MM.1S (cell line): ENCODE data around the gene ZCWPW1.

ENCODE experiments used
- DNase-seq: peaks from one replicate; pipeline ENCODE4 v3.0.0-alpha.2; 2015
- H2AFZ ChIP-seq: fragments of 300-600 bp; sonication (generic); 2 replicates; pipeline ENCODE4 v1.6.0; 2016; ENCODE audit warnings: antibody characterized with exemption, low read length
- H3F3A ChIP-seq: fragments of 300-600 bp; sonication (generic); 2 replicates; pipeline ENCODE4 v1.6.1; 2016; ENCODE audit warnings: mild to moderate bottlenecking, antibody characterized with exemption, low read length, moderate library complexity, mixed read lengths; ENCODE audit not compliant: insufficient read depth
- H3K27ac ChIP-seq: fragments of 300-600 bp; sonication (generic); 2 replicates; pipeline ENCODE4 v1.5.1; 2016; ENCODE audit warnings: mild to moderate bottlenecking, low read length
- H3K27me3 ChIP-seq: fragments of 300-600 bp; sonication (generic); replicated peaks from 2 replicates; pipeline ENCODE4 v1.6.0; 2016; ENCODE audit warnings: low read length; ENCODE audit not compliant: insufficient read depth
- H3K36me3 ChIP-seq: fragments of 300-600 bp; sonication (generic); replicated peaks from 2 replicates; pipeline ENCODE4 v1.6.1; 2016; ENCODE audit warnings: mild to moderate bottlenecking, low read length, mixed read lengths; ENCODE audit not compliant: insufficient read depth
- H3K4me1 ChIP-seq: fragments of 300-600 bp; sonication (generic); 2 replicates; pipeline ENCODE4 v1.6.1; 2016; ENCODE audit warnings: low read length, mixed read lengths
- H3K4me2 ChIP-seq: fragments of 300-600 bp; sonication (generic); 2 replicates; pipeline ENCODE4 v1.6.0; 2016; ENCODE audit warnings: low read depth, low read length
- H3K4me3 ChIP-seq: fragments of 300-600 bp; sonication (generic); 2 replicates; pipeline ENCODE4 v1.5.1; 2016; ENCODE audit warnings: low read length, mixed read lengths
- H3K79me2 ChIP-seq: fragments of 300-600 bp; sonication (generic); 2 replicates; pipeline ENCODE4 v1.6.1; 2016; ENCODE audit warnings: mixed run types, low read length, mixed read lengths
- H3K9ac ChIP-seq: fragments of 300-600 bp; sonication (generic); 2 replicates; pipeline ENCODE4 v1.6.1; 2016; ENCODE audit warnings: low read length, mixed read lengths
- H3K9me2 ChIP-seq: fragments of 300-600 bp; sonication (generic); replicated peaks from 2 replicates; pipeline ENCODE4 v1.6.1; 2016; ENCODE audit warnings: mild to moderate bottlenecking, low read length, mixed read lengths; ENCODE audit not compliant: insufficient read depth
- H3K9me3 ChIP-seq: fragments of 300-600 bp; sonication (generic); replicated peaks from 2 replicates; pipeline ENCODE4 v1.6.1; 2016; ENCODE audit warnings: mild to moderate bottlenecking, low read length, mixed read lengths; ENCODE audit not compliant: insufficient read depth
- H4K20me1 ChIP-seq: fragments of 300-600 bp; sonication (generic); 2 replicates; pipeline ENCODE4 v1.6.1; 2016; ENCODE audit warnings: mild to moderate bottlenecking, low read length, moderate library complexity, mixed read lengths; ENCODE audit not compliant: insufficient read depth
- EZH2 ChIP-seq: fragments of 300-600 bp; sonication (generic); optimal IDR thresholded peaks from 2 replicates; pipeline ENCODE3; 2017; ENCODE audit warnings: low read depth, mild to moderate bottlenecking, antibody characterized with exemption, low read length, mixed read lengths
- EZH2phosphoT487 ChIP-seq: fragments of 300-600 bp; sonication (generic); IDR thresholded peaks from 2 replicates; pipeline ENCODE4 v1.6.1; 2018; ENCODE audit warnings: antibody characterized with exemption, low read length
- TF ChIP-seq, protein P1 (sequence below): fragments of 300-600 bp; sonication (generic); IDR thresholded peaks from 2 replicates; pipeline ENCODE4 v1.5.1; 2016; ENCODE audit warnings: antibody characterized with exemption, low read length, mixed read lengths

Gene ZCWPW1

GRCh38 chr7:100400656-100401055 lies 27.8 kb downstream of the ZCWPW1 start:
- Histone ChIP-seq H3K9me3 (no peaks in the 10 kb centered on the region), H3K4me3 (no peak overlapping the region), H3K27me3 (peaks cover 15% of the 10 kb centered on the region), H3K4me2 (no peak overlapping the region), H3K79me2 (no peaks in the 10 kb centered on the region), H3K27ac (no peak overlapping the region), H4K20me1 (no peaks in the 10 kb centered on the region), H3K36me3 (no peaks in the 10 kb centered on the region), H3K9me2 (no peaks in the 10 kb centered on the region), H3K9ac (no peak overlapping the region), H3K4me1 (peaks cover 18% of the 10 kb centered on the region), H3F3A (peaks cover 14% of the 10 kb centered on the region), H2AFZ (no peak overlapping the region)
- no peak for DNase-seq
- no peak for TF ChIP-seq EZH2phosphoT487
- no peak for TF ChIP-seq EZH2
- TF ChIP-seq, protein P1, sequence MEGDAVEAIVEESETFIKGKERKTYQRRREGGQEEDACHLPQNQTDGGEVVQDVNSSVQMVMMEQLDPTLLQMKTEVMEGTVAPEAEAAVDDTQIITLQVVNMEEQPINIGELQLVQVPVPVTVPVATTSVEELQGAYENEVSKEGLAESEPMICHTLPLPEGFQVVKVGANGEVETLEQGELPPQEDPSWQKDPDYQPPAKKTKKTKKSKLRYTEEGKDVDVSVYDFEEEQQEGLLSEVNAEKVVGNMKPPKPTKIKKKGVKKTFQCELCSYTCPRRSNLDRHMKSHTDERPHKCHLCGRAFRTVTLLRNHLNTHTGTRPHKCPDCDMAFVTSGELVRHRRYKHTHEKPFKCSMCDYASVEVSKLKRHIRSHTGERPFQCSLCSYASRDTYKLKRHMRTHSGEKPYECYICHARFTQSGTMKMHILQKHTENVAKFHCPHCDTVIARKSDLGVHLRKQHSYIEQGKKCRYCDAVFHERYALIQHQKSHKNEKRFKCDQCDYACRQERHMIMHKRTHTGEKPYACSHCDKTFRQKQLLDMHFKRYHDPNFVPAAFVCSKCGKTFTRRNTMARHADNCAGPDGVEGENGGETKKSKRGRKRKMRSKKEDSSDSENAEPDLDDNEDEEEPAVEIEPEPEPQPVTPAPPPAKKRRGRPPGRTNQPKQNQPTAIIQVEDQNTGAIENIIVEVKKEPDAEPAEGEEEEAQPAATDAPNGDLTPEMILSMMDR = peak; percentile 8; the same call in 1 of the 2 replicates

- no peak overlapping the region for H3K4me3 ChIP-seq
- DNase-seq = no peak
- H3K4me1 ChIP-seq = peaks cover 18% of the 10 kb centered on the region
- no peak overlapping the region for H3K9ac ChIP-seq
- TF ChIP-seq EZH2phosphoT487 = no peak
- TF ChIP-seq, protein P1 = no peak
- no peak for TF ChIP-seq EZH2
- no peak overlapping the region for H2AFZ ChIP-seq
- H3K79me2 ChIP-seq = no peaks in the 10 kb centered on the region
- no peaks in the 10 kb centered on the region for H4K20me1 ChIP-seq
- no peaks in the 10 kb centered on the region for H3K9me2 ChIP-seq
- H3K27me3 ChIP-seq = peaks cover 18% of the 10 kb centered on the region
- H3F3A ChIP-seq = peaks cover 20% of the 10 kb centered on the region
- H3K9me3 ChIP-seq = no peaks in the 10 kb centered on the region
- no peak overlapping the region for H3K27ac ChIP-seq
- H3K36me3 ChIP-seq = no peaks in the 10 kb centered on the region
- no peak overlapping the region for H3K4me2 ChIP-seq
Observed at GRCh38 chr7:100400041-100400440, 28.5 kb downstream of the ZCWPW1 start.

- no peak overlapping the region for H2AFZ ChIP-seq
- H3K27me3 ChIP-seq = peaks cover 18% of the 10 kb centered on the region
- H3K9ac ChIP-seq = no peak overlapping the region
- peaks cover 21% of the 10 kb centered on the region for H3F3A ChIP-seq
- no peak overlapping the region for H3K4me3 ChIP-seq
- no peaks in the 10 kb centered on the region for H3K79me2 ChIP-seq
- TF ChIP-seq, protein P1 = no peak
- TF ChIP-seq EZH2phosphoT487 (no peak), EZH2 (no peak)
- no peak overlapping the region for H3K4me2 ChIP-seq
- H3K27ac ChIP-seq = no peak overlapping the region
- no peak for DNase-seq
- peaks cover 18% of the 10 kb centered on the region for H3K4me1 ChIP-seq
- H4K20me1 ChIP-seq = no peaks in the 10 kb centered on the region
- H3K9me2 ChIP-seq = no peaks in the 10 kb centered on the region
- H3K36me3 ChIP-seq = no peaks in the 10 kb centered on the region
- H3K9me3 ChIP-seq = no peaks in the 10 kb centered on the region
Observed at GRCh38 chr7:100398239-100398638, 30.3 kb downstream of the ZCWPW1 start.
